H4 (cell line): Measurements from ENCODE around the gene GPC6. TPM values are rescaled to one million over a fixed set of nuclear protein-coding genes. Genes with fewer than 3 reads are reported as not detected.

ENCODE experiments used
- DNase-seq: peaks from one replicate; pipeline ENCODE4 v3.0.0-alpha.2; 2015; ENCODE audit warnings: low spot score
- total RNA-seq: library from RNA; depleted of rRNA; stranded (reverse); fragments of >200 nt; shearing (Covaris generic); gene quantifications from 2 replicates; pipeline ENCODE4 v1.2.3, GENCODE V29; 2014

The GPC6 gene
- total RNA-seq, 1 experiment from 2014 or later, result 9.9 TPM

- no peak for DNase-seq
These were observed 1009.5 kb downstream of the GPC6 start for GRCh38 chr13:94236132-94236531.

GRCh38 chr13:94236872-94237271 lies 1010.3 kb downstream of the GPC6 start:
- DNase-seq, result no peak

GRCh38 chr13:94239135-94239534 lies 1012.5 kb downstream of the GPC6 start:
- DNase-seq, result peak; percentile 4

- no peak for DNase-seq
These were observed 1015.9 kb downstream of the GPC6 start for GRCh38 chr13:94242554-94242953.

- no peak for DNase-seq
These were observed 1016.9 kb downstream of the GPC6 start for GRCh38 chr13:94243551-94243950.

GRCh38 chr13:94246495-94246894 lies 1019.9 kb downstream of the GPC6 start:
- DNase-seq, result no peak

GRCh38 chr13:94247890-94248289 lies 1021.3 kb downstream of the GPC6 start:
- no peak for DNase-seq

- no peak for DNase-seq
These were observed 1022.0 kb downstream of the GPC6 start for GRCh38 chr13:94248454-94249228.

GRCh38 chr13:94249512-94249911 lies 1022.9 kb downstream of the GPC6 start:
- peak; percentile 48 for DNase-seq

GRCh38 chr13:94251831-94252608 lies 1025.4 kb downstream of the GPC6 start:
- no peak for DNase-seq

GRCh38 chr13:94254737-94255136 lies 1028.1 kb downstream of the GPC6 start:
- DNase-seq, result no peak

GRCh38 chr13:94256721-94257120 lies 1030.1 kb downstream of the GPC6 start:
- DNase-seq, result no peak

- no peak for DNase-seq
These were observed 1033.4 kb downstream of the GPC6 start for GRCh38 chr13:94259984-94260383.

GRCh38 chr13:94261163-94261562 lies 1034.6 kb downstream of the GPC6 start:
- DNase-seq, result no peak

GRCh38 chr13:94263038-94263437 lies 1036.4 kb downstream of the GPC6 start:
- no peak for DNase-seq

GRCh38 chr13:94267581-94268366 lies 1041.2 kb downstream of the GPC6 start:
- DNase-seq, result no peak

GRCh38 chr13:94268661-94269060 lies 1042.1 kb downstream of the GPC6 start:
- no peak for DNase-seq

GRCh38 chr13:94269557-94269956 lies 1043.0 kb downstream of the GPC6 start:
- no peak for DNase-seq

GRCh38 chr13:94270556-94270955 lies 1043.9 kb downstream of the GPC6 start:
- DNase-seq, result no peak

- no peak for DNase-seq
These were observed 1045.4 kb downstream of the GPC6 start for GRCh38 chr13:94272038-94272437.

GRCh38 chr13:94280349-94280748 lies 1053.7 kb downstream of the GPC6 start:
- no peak for DNase-seq

- DNase-seq, result no peak
These were observed 1054.2 kb downstream of the GPC6 start for GRCh38 chr13:94280845-94281244.
